K562 (cell line): ENCODE measurements around the gene DNAI1. TPM values are rescaled to one million over a fixed set of nuclear protein-coding genes. Genes with fewer than 3 reads are reported as not detected.

ENCODE experiments used
- ATAC-seq: fragments of 200-7000 bp; cut with Tn5 transposase; 3 replicates; pipeline ENCODE4 v1.9.1; 2020; ENCODE audit warnings: moderate library complexity
- BruUV-seq: library from RNA; stranded (reverse); fragments of 400-500 nt; replicated peaks from 2 replicates; lab custom pipeline; 2021; lab: Mats Ljungman, UMichigan
- CTCF ChIA-PET: fragments of 300-600 bp; formaldehyde crosslinking; extraction: SDS; loops from one replicate; lab custom pipeline; 2021; ENCODE audit warnings: low intra/inter-chr PET ratio; lab: Yijun Ruan, JAX
- POLR2A ChIA-PET: fragments of 300-600, 350-650 bp; sonication (Branson Sonifier 250); formaldehyde crosslinking; extraction: SDS; loops from one replicate; lab custom pipeline; 2021; ENCODE audit warnings: antibody characterized with exemption, inconsistent platforms; lab: Yijun Ruan, JAX
- DNase-seq, 4 experiments: peaks; one replicate each; pipeline versions ENCODE4 v3.0.0 to v3.0.0-alpha.2; 2011 to 2018; ENCODE audit warnings: low spot score in 3 of 4, mixed read lengths in 3 of 4; ENCODE audit errors: extremely low read depth in 1 of 4
- FAIRE-seq: peaks from 2 replicates; lab custom pipeline; 2011; peaks lifted over from hg19 to GRCh38; lab: Jason Lieb, UNC
- H2AFZ ChIP-seq: 2 replicates; pipeline ENCODE4 v1.6.0; 2011; ENCODE audit warnings: low read depth, low read length, control low read depth, inconsistent platforms
- H3K27ac ChIP-seq: fragments of 200-600 bp; 3 replicates; pipeline ENCODE4 v1.8.0; 2011; ENCODE audit warnings: low read depth, mild to moderate bottlenecking, control low read depth, inconsistent platforms, low read length, moderate library complexity, mixed read lengths; ENCODE audit errors: extremely low read depth
- H3K27me3 ChIP-seq, 2 experiments: fragments of 300-600 bp in 1 of 2; 2 replicates in 1 of 2; 3 replicates in 1 of 2; pipeline versions ENCODE4 v1.6.0 to v1.8.0; 2011; ENCODE audit warnings: inconsistent platforms in 2 of 2, low read length in 2 of 2, mild to moderate bottlenecking in 1 of 2, mixed read lengths in 1 of 2, moderate library complexity in 1 of 2; ENCODE audit not compliant: control insufficient read depth in 2 of 2, insufficient read depth in 2 of 2
- H3K36me3 ChIP-seq: fragments of 300-600 bp; 3 replicates; pipeline ENCODE4 v1.8.0; 2011; ENCODE audit warnings: mild to moderate bottlenecking, low read length, inconsistent platforms; ENCODE audit not compliant: control insufficient read depth, insufficient read depth
- H3K4me1 ChIP-seq, 2 experiments: fragments of 200-600 bp in 1 of 2; replicated peaks in 1 of 2; 2 replicates in 1 of 2; 3 replicates in 1 of 2; pipeline versions ENCODE4 v1.5.1 to v1.8.0; 2011; ENCODE audit warnings: inconsistent platforms in 2 of 2, low read length in 2 of 2, mild to moderate bottlenecking in 1 of 2, mixed read lengths in 1 of 2, moderate library complexity in 1 of 2; ENCODE audit not compliant: control insufficient read depth in 2 of 2, insufficient read depth in 2 of 2
- H3K4me2 ChIP-seq: 2 replicates; pipeline ENCODE4 v1.6.1; 2011; ENCODE audit warnings: low read length, control low read depth, inconsistent platforms, mixed read lengths; ENCODE audit not compliant: insufficient read depth
- H3K4me3 ChIP-seq: fragments of 200-600 bp; sonication (generic), shearing (Covaris generic); 2 replicates; pipeline ENCODE4 v1.5.1; 2016; ENCODE audit warnings: control low read depth, inconsistent platforms
- H3K79me2 ChIP-seq: fragments of 200-600 bp; 3 replicates; pipeline ENCODE4 v1.8.0; 2011; ENCODE audit warnings: low read length, inconsistent platforms; ENCODE audit not compliant: control insufficient read depth, insufficient read depth
- H3K9ac ChIP-seq, 2 experiments: 2 replicates each; pipeline versions ENCODE4 v1.6.0 to v1.6.1; 2011; ENCODE audit warnings: low read depth in 2 of 2, low read length in 2 of 2, control low read depth in 1 of 2, inconsistent platforms in 1 of 2, mild to moderate bottlenecking in 1 of 2, mixed read lengths in 1 of 2; ENCODE audit not compliant: insufficient read depth in 1 of 2
- H3K9me1 ChIP-seq: one replicate; pipeline ENCODE4 v1.6.0; 2011; ENCODE audit warnings: inconsistent platforms, mild to moderate bottlenecking, low read length, moderate library complexity; ENCODE audit not compliant: control insufficient read depth, insufficient read depth
- H3K9me3 ChIP-seq: replicated peaks from 2 replicates; pipeline ENCODE4 v1.5.1; 2011; ENCODE audit warnings: low read depth, low read length, inconsistent platforms; ENCODE audit not compliant: control insufficient read depth, insufficient read depth
- H4K20me1 ChIP-seq: replicated peaks from 2 replicates; pipeline ENCODE4 v1.6.1; 2011; ENCODE audit warnings: low read length, inconsistent platforms, mixed read lengths; ENCODE audit not compliant: control insufficient read depth, insufficient read depth
- C11orf30 ChIP-seq: fragments of 450-650 bp; IDR thresholded peaks from 2 replicates; pipeline ENCODE4 v1.6.1; 2016; ENCODE audit warnings: low read depth, mild to moderate bottlenecking
- FIP1L1 ChIP-seq: fragments of 200-400 bp; formaldehyde crosslinking; IDR thresholded peaks from 2 replicates; pipeline ENCODE4 v1.6.1; 2018; ENCODE audit warnings: mild to moderate bottlenecking, low read depth, low read length; ENCODE audit not compliant: poor library complexity, severe bottlenecking
- LCOR ChIP-seq: sonication (generic); formaldehyde crosslinking; IDR thresholded peaks from 2 replicates; pipeline ENCODE4 v1.8.0; 2022; ENCODE audit warnings: mild to moderate bottlenecking, missing genetic modification reagents
- MYNN ChIP-seq, 2 experiments: sonication (generic); formaldehyde crosslinking in 1 of 2; IDR thresholded peaks; 2 replicates each; pipeline versions ENCODE4 v1.5.0 to v1.6.1; 2016 to 2020; ENCODE audit warnings: antibody characterized with exemption in 1 of 2, missing genetic modification reagents in 1 of 2
- TARDBP ChIP-seq: fragments of 450-650 bp; IDR thresholded peaks from 2 replicates; pipeline ENCODE4 v1.6.1; 2016
- ZEB2 ChIP-seq: fragments of 450-650 bp; IDR thresholded peaks from 2 replicates; pipeline ENCODE4 v1.6.1; 2016
- ZNF12 ChIP-seq: sonication (generic); formaldehyde crosslinking; IDR thresholded peaks from 2 replicates; pipeline ENCODE4 v1.4.0; 2020; ENCODE audit warnings: mild to moderate bottlenecking, missing genetic modification reagents
- ZNF197 ChIP-seq: fragments of 200-800 bp; sonication (Bioruptor generic); IDR thresholded peaks from 2 replicates; pipeline ENCODE4 v1.6.1; 2016; ENCODE audit warnings: low read depth, missing genetic modification characterization, missing compliant biosample characterization
- ZNF3 ChIP-seq: fragments of 250-450 bp; sonication (Bioruptor Pico); IDR thresholded peaks from 2 replicates; pipeline ENCODE4 v1.5.0; 2021; ENCODE audit warnings: mild to moderate bottlenecking, moderate library complexity
- WGBS: fragments of 100-300 bp; shearing (Covaris generic); methylation state at CpG from one replicate; pipeline ENCODE4 v1.1.6; 2016; ENCODE audit warnings: low coverage, mixed read lengths; ENCODE audit not compliant: insufficient coverage; ENCODE audit errors: missing lambda C conversion rate; 5-methylcytosine and 5-hydroxymethylcytosine counted together
- in situ Hi-C: fragments of 300-500 bp; cut with MboI; formaldehyde crosslinking; loops from 4 replicates; pipeline ENCODE4 v1.15.0; 2018; ENCODE audit warnings: inconsistent platforms, mixed read lengths
- intact Hi-C: fragments of 100-400 bp; cut with micrococcal nuclease; formaldehyde crosslinking; loops from 2 replicates; pipeline ENCODE4 v1.14.2; 2022
- polyA plus RNA-seq, 8 experiments: library from polyadenylated mRNA; depleted of rRNA in 4 of 8; stranded (reverse) in 5 of 8; unstranded in 3 of 8; fragments of >200 nt; fragmentation: Nextera tagmentation in 2 of 8; fragmentation: Illumina TruSeq in 1 of 8; extraction: Ambion mirVana in 2 of 8; extraction: Trizol in 1 of 8; gene quantifications; 2 replicates each; pipeline versions ENCODE4 v1.2.1 to v1.2.3, GENCODE V29; 2011 to 2014; ENCODE audit warnings: inconsistent platforms in 1 of 8, missing spikeins in 1 of 8
- total RNA-seq, 7 experiments: library from RNA; depleted of rRNA in 6 of 7; stranded (reverse); fragments of >200 nt in 6 of 7; fragmentation: Illumina TruSeq in 2 of 7; extraction: Trizol in 2 of 7; gene quantifications; 2 replicates each; pipeline versions ENCODE4 v1.2.1 to v1.2.3, GENCODE V29; 2011 to 2021; ENCODE audit warnings: low replicate concordance in 1 of 7

The DNAI1 gene
- total and polyA plus RNA-seq, 9 of the 15 experiments (the other 6 are each of a cell fraction or from before 2014, with no cell fraction given) = 0.01 to 0.17 (median 0.04) TPM; not detected in 6

DNA sequence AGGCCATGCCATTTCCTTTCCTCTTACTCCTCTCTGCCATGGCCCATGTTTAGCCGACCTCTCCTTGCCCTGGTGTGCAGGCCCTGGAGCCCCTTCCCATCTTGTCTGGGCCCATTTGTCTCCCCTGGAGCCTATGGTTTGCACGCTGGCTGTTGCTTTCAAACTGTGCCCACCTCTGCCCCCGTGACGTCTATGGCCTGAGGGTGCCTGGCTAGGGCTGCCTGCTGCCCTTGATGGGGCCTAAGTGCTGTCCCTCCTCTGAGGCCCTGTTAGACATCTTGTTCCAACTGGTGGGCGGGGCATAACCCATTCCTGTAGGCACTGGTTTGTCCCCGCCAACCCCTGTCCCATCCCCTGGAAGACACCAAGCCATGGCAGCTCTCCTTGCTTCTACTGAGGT, 86.9 kb downstream of the DNAI1 start:
- no TSS peak for BruUV-seq
- TF ChIP-seq TARDBP (no peak), ZNF12 (CRISPR knock-in tag) (no peak), ZEB2 (no peak), ZNF197 (no peak), ZNF3 (CRISPR knock-in tag) (no peak), MYNN (IDR thresholded peaks at IDR 0.05) (no peak), MYNN (CRISPR knock-in tag; IDR thresholded peaks at IDR 0.05) (no peak), LCOR (CRISPR knock-in tag) (no peak), FIP1L1 (no peak), C11orf30 (no peak)
- Histone ChIP-seq H3K9me1 (no peaks in the 10 kb centered on the region), H4K20me1 (peaks cover 9% of the 10 kb centered on the region; the same call in 1 of the 2 replicates), H3K27me3 (peaks cover 0 to 16% of the 10 kb centered on the region in 2 experiments; a peak in 2 of 5 replicates), H3K79me2 (no peaks in the 10 kb centered on the region), H2AFZ (no peak overlapping the region), H3K4me1 (no peaks in the 10 kb centered on the region), H3K36me3 (no peaks in the 10 kb centered on the region), H3K9me3 (no peaks in the 10 kb centered on the region), H3K4me2 (no peak overlapping the region), H3K4me3 (no peak overlapping the region), H3K9ac (no peak overlapping the region), H3K27ac (no peak overlapping the region)
- DNase-seq (no peak), FAIRE-seq (no peak), ATAC-seq (no peak)
- POLR2A ChIA-PET = no interaction called here
- intact Hi-C loops = no loop called here
- CTCF ChIA-PET = no interaction called here
- WGBS = 0% methylated on average over 4 of the region's 6 CpGs
- in situ Hi-C loops = no loop called here
